NCI-H748 (cell line): ENCODE results near the gene MLYCD.
"Not testable (repeated sequence)": the region's sequence is repeated elsewhere in the genome, so short reads cannot be mapped to it uniquely, and the experiment has no call there.

Experiments
- DNase-seq: peaks from one replicate; lab custom pipeline; 2025; ENCODE audit not compliant: unreplicated experiment; lab: John Stamatoyannopoulos, UW

MLYCD gene

GRCh38 chr16:83939266-83939855 is 40.4 kb downstream of the MLYCD start:
- no peak for DNase-seq

- DNase-seq: no peak
These were observed 41.2 kb downstream of the MLYCD start for GRCh38 chr16:83940119-83940518.

- peak; percentile 25 for DNase-seq
These were observed 41.9 kb downstream of the MLYCD start for GRCh38 chr16:83940630-83941378.

GRCh38 chr16:83941546-83941945 is 42.6 kb downstream of the MLYCD start:
- DNase-seq: not testable (repeated sequence)

GRCh38 chr16:83942074-83942473 is 43.2 kb downstream of the MLYCD start:
- no peak for DNase-seq

GRCh38 chr16:83942815-83943515 is 44.0 kb downstream of the MLYCD start:
- no peak for DNase-seq

GRCh38 chr16:83943516-83944050 is 44.7 kb downstream of the MLYCD start:
- no peak for DNase-seq

- no peak for DNase-seq
These were observed 46.7 kb downstream of the MLYCD start for GRCh38 chr16:83945587-83945986.

- no peak for DNase-seq
These were observed 47.4 kb downstream of the MLYCD start for GRCh38 chr16:83946154-83946780.

- no peak for DNase-seq
These were observed 48.1 kb downstream of the MLYCD start for GRCh38 chr16:83946781-83947566.

GRCh38 chr16:83947642-83948234 is 48.8 kb downstream of the MLYCD start:
- DNase-seq: no peak

- DNase-seq: no peak
These were observed 50.2 kb downstream of the MLYCD start for GRCh38 chr16:83948914-83949723.

- DNase-seq: no peak
These were observed 50.7 kb downstream of the MLYCD start for GRCh38 chr16:83949724-83950001.

GRCh38 chr16:83950862-83951399 is 52.0 kb downstream of the MLYCD start:
- DNase-seq: not testable (repeated sequence)

- no peak for DNase-seq
These were observed 52.6 kb downstream of the MLYCD start for GRCh38 chr16:83951544-83951943.

GRCh38 chr16:83952587-83952939 is 53.6 kb downstream of the MLYCD start:
- DNase-seq: no peak

- DNase-seq: peak; percentile 78
These were observed 54.3 kb downstream of the MLYCD start, which contains the start of gene OSGIN1 for GRCh38 chr16:83952940-83953795. Gene OSGIN1 (plus strand): TSS chr16:83953240. CDS start chr16:83957672, 4,432 bp downstream.

- DNase-seq: peak; percentile 7
These were observed 55.1 kb downstream of the MLYCD start for GRCh38 chr16:83953796-83954576.
